K562 (cell line): ENCODE measurements around the gene GPATCH2. TPM values are rescaled to one million over a fixed set of nuclear protein-coding genes. Genes with fewer than 3 reads are reported as not detected.
A peak's percentile ranks its signal among the peaks of the same experiment; 100 is the strongest.

Source experiments
- ATF7 ChIP-seq: fragments of 450-650 bp; IDR thresholded peaks from 2 replicates; pipeline ENCODE4 v1.7.1; 2014; ENCODE audit warnings: mild to moderate bottlenecking, moderate library complexity
- DIDO1 ChIP-seq: fragments of 450-650 bp; IDR thresholded peaks from 2 replicates; pipeline ENCODE4 v1.6.1; 2016; ENCODE audit warnings: low read depth, missing biosample characterization, missing genetic modification characterization
- GATAD2B ChIP-seq: fragments of 450-650 bp; IDR thresholded peaks from 2 replicates; pipeline ENCODE4 v1.6.1; 2017; ENCODE audit warnings: mild to moderate bottlenecking, borderline replicate concordance
- MAZ ChIP-seq, 2 experiments: fragments of 450-650 bp in 1 of 2; sonication (generic) in 1 of 2; formaldehyde crosslinking; IDR thresholded peaks in 1 of 2; conservative IDR thresholded peaks in 1 of 2; 2 replicates each; pipeline versions ENCODE4 v1.4.0 to v1.5.0; 2020; ENCODE audit warnings: mild to moderate bottlenecking in 1 of 2, missing genetic modification reagents in 1 of 2
- NFYB ChIP-seq: IDR thresholded peaks from 2 replicates; pipeline ENCODE4 v1.6.1; 2011; ENCODE audit warnings: mild to moderate bottlenecking, moderate library complexity; ENCODE audit not compliant: insufficient read length; ENCODE audit errors: extremely low read depth
- RBBP5 ChIP-seq: fragments of 200-600 bp; sonication (generic); IDR thresholded peaks from 2 replicates; pipeline ENCODE4 v1.6.1; 2012; ENCODE audit warnings: borderline replicate concordance, mild to moderate bottlenecking, low read length, control low read depth, inconsistent platforms; ENCODE audit not compliant: insufficient read depth, poor library complexity, severe bottlenecking
- RREB1 ChIP-seq: fragments of 250-450 bp; sonication (Bioruptor Pico); IDR thresholded peaks from 2 replicates; pipeline ENCODE4 v1.4.0; 2020
- SAP30 ChIP-seq: fragments of 200-600 bp; sonication (generic); IDR thresholded peaks from 2 replicates; pipeline ENCODE4 v1.6.1; 2012; ENCODE audit warnings: borderline replicate concordance, low read depth, mild to moderate bottlenecking, moderate library complexity, low read length, control low read depth, inconsistent platforms; ENCODE audit not compliant: insufficient read depth, poor library complexity, severe bottlenecking
- THRA ChIP-seq: fragments of 450-650 bp; IDR thresholded peaks from 2 replicates; pipeline ENCODE4 v1.6.1; 2017; ENCODE audit warnings: mild to moderate bottlenecking, moderate library complexity
- ZBTB11 ChIP-seq, 3 experiments: fragments of 200-800 bp in 1 of 3; fragments of 250-450 bp in 1 of 3; fragments of 450-650 bp in 1 of 3; sonication (Bioruptor Pico) in 1 of 3; sonication (Bioruptor generic) in 1 of 3; formaldehyde crosslinking in 1 of 3; IDR thresholded peaks; 2 replicates each; pipeline versions ENCODE4 v1.6.1 to v1.8.0; 2016 to 2022; ENCODE audit warnings: mild to moderate bottlenecking in 2 of 3, missing genetic modification characterization in 2 of 3, missing compliant biosample characterization in 1 of 3, moderate library complexity in 1 of 3
- ZNF436 ChIP-seq: fragments of 250-450, 450-650 bp; sonication (Bioruptor Pico); formaldehyde crosslinking; IDR thresholded peaks from 2 replicates; pipeline ENCODE4 v1.7.0; 2020; ENCODE audit warnings: mild to moderate bottlenecking
- polyA plus RNA-seq, 8 experiments: library from polyadenylated mRNA; depleted of rRNA in 4 of 8; stranded (reverse) in 5 of 8; unstranded in 3 of 8; fragments of >200 nt; fragmentation: Nextera tagmentation in 2 of 8; fragmentation: Illumina TruSeq in 1 of 8; extraction: Ambion mirVana in 2 of 8; extraction: Trizol in 1 of 8; gene quantifications; 2 replicates each; pipeline versions ENCODE4 v1.2.1 to v1.2.3, GENCODE V29; 2011 to 2014; ENCODE audit warnings: inconsistent platforms in 1 of 8, missing spikeins in 1 of 8
- total RNA-seq, 7 experiments: library from RNA; depleted of rRNA in 6 of 7; stranded (reverse); fragments of >200 nt in 6 of 7; fragmentation: Illumina TruSeq in 2 of 7; extraction: Trizol in 2 of 7; gene quantifications; 2 replicates each; pipeline versions ENCODE4 v1.2.1 to v1.2.3, GENCODE V29; 2011 to 2021; ENCODE audit warnings: low replicate concordance in 1 of 7

The GPATCH2 gene
- total and polyA plus RNA-seq, 9 of the 15 experiments (the other 6 are each of a cell fraction or from before 2014, with no cell fraction given): 0.38 to 2.0 (median 0.55) TPM

- TF ChIP-seq ZBTB11 (CRISPR knock-in tag; IDR thresholded peaks at IDR 0.05) (peak in 2 of 3 experiments; percentile 12 to 34; a peak in 1 of 6 replicates), THRA (no peak), NFYB (no peak), ZNF436 (CRISPR knock-in tag) (no peak), DIDO1 (tag) (peak; percentile 65; the same call in 1 of the 2 replicates), SAP30 (no peak), RREB1 (CRISPR knock-in tag) (no peak), ATF7 (peak; percentile 95), MAZ (CRISPR knock-in tag; conservative IDR thresholded peaks at IDR 0.05 in 1 of 2, IDR thresholded peaks at IDR 0.05 in 1 of 2) (no peak), GATAD2B (no peak), RBBP5 (no peak)
These were observed at the start of gene GPATCH2, which contains the start of gene SPATA17 (continued) for GRCh38 chr1:217630711-217631591.
